ENCODE results near the gene CHURC1.

DNA sequence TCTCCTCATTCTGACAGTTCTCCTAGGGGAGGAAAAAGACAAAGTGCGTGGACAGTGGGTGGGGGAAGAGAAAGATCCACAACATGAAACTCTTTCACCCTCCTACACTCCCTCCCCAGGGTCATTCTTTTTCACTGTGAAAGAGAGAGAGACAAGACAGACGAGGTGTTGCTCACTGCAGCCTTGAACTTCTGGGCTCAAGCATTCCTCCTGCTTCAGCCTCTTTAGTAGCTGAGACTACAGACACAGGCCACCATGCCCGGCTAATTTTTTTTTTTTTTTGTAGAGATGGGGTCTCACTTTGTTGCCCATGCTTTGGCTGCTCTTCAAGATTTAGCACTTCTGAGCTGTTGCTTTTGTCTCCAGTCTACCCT lies 25.5 kb downstream of the CHURC1 start:
- TF ChIP-seq, protein P1, sequence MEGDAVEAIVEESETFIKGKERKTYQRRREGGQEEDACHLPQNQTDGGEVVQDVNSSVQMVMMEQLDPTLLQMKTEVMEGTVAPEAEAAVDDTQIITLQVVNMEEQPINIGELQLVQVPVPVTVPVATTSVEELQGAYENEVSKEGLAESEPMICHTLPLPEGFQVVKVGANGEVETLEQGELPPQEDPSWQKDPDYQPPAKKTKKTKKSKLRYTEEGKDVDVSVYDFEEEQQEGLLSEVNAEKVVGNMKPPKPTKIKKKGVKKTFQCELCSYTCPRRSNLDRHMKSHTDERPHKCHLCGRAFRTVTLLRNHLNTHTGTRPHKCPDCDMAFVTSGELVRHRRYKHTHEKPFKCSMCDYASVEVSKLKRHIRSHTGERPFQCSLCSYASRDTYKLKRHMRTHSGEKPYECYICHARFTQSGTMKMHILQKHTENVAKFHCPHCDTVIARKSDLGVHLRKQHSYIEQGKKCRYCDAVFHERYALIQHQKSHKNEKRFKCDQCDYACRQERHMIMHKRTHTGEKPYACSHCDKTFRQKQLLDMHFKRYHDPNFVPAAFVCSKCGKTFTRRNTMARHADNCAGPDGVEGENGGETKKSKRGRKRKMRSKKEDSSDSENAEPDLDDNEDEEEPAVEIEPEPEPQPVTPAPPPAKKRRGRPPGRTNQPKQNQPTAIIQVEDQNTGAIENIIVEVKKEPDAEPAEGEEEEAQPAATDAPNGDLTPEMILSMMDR (conservative IDR thresholded peaks at IDR 0.05; ENCODE audit: low read depth in 2 of 2): no peak
- TF ChIP-seq CREB1 (CRISPR knock-in tag; IDR thresholded peaks at IDR 0.05; ENCODE audit: low read depth) (no peak), EZH2phosphoT487 (IDR thresholded peaks at IDR 0.05; ENCODE audit: unreplicated experiment) (no peak), POLR2AphosphoS5 (IDR thresholded peaks at IDR 0.05; ENCODE audit: low read depth) (no peak), ZNF114 (CRISPR knock-in tag; IDR thresholded peaks at IDR 0.05) (no peak), JUNB (IDR thresholded peaks at IDR 0.05; ENCODE audit: unreplicated experiment) (no peak), EZH2 (IDR thresholded peaks at IDR 0.05; ENCODE audit: low read depth, unreplicated experiment) (no peak), NANOG (IDR thresholded peaks at IDR 0.05; ENCODE audit: borderline replicate concordance) (no peak), ZNF331 (CRISPR knock-in tag; IDR thresholded peaks at IDR 0.05; ENCODE audit: low read depth) (no peak), STAT1 (IDR thresholded peaks at IDR 0.05; ENCODE audit: unreplicated experiment) (no peak)
- TF ChIP-seq, protein P2, sequence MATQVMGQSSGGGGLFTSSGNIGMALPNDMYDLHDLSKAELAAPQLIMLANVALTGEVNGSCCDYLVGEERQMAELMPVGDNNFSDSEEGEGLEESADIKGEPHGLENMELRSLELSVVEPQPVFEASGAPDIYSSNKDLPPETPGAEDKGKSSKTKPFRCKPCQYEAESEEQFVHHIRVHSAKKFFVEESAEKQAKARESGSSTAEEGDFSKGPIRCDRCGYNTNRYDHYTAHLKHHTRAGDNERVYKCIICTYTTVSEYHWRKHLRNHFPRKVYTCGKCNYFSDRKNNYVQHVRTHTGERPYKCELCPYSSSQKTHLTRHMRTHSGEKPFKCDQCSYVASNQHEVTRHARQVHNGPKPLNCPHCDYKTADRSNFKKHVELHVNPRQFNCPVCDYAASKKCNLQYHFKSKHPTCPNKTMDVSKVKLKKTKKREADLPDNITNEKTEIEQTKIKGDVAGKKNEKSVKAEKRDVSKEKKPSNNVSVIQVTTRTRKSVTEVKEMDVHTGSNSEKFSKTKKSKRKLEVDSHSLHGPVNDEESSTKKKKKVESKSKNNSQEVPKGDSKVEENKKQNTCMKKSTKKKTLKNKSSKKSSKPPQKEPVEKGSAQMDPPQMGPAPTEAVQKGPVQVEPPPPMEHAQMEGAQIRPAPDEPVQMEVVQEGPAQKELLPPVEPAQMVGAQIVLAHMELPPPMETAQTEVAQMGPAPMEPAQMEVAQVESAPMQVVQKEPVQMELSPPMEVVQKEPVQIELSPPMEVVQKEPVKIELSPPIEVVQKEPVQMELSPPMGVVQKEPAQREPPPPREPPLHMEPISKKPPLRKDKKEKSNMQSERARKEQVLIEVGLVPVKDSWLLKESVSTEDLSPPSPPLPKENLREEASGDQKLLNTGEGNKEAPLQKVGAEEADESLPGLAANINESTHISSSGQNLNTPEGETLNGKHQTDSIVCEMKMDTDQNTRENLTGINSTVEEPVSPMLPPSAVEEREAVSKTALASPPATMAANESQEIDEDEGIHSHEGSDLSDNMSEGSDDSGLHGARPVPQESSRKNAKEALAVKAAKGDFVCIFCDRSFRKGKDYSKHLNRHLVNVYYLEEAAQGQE (IDR thresholded peaks at IDR 0.05; ENCODE audit: unreplicated experiment): no peak
- TF ChIP-seq, protein P3, sequence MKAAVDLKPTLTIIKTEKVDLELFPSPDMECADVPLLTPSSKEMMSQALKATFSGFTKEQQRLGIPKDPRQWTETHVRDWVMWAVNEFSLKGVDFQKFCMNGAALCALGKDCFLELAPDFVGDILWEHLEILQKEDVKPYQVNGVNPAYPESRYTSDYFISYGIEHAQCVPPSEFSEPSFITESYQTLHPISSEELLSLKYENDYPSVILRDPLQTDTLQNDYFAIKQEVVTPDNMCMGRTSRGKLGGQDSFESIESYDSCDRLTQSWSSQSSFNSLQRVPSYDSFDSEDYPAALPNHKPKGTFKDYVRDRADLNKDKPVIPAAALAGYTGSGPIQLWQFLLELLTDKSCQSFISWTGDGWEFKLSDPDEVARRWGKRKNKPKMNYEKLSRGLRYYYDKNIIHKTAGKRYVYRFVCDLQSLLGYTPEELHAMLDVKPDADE (IDR thresholded peaks at IDR 0.05): no peak
- TF ChIP-seq, protein P4, sequence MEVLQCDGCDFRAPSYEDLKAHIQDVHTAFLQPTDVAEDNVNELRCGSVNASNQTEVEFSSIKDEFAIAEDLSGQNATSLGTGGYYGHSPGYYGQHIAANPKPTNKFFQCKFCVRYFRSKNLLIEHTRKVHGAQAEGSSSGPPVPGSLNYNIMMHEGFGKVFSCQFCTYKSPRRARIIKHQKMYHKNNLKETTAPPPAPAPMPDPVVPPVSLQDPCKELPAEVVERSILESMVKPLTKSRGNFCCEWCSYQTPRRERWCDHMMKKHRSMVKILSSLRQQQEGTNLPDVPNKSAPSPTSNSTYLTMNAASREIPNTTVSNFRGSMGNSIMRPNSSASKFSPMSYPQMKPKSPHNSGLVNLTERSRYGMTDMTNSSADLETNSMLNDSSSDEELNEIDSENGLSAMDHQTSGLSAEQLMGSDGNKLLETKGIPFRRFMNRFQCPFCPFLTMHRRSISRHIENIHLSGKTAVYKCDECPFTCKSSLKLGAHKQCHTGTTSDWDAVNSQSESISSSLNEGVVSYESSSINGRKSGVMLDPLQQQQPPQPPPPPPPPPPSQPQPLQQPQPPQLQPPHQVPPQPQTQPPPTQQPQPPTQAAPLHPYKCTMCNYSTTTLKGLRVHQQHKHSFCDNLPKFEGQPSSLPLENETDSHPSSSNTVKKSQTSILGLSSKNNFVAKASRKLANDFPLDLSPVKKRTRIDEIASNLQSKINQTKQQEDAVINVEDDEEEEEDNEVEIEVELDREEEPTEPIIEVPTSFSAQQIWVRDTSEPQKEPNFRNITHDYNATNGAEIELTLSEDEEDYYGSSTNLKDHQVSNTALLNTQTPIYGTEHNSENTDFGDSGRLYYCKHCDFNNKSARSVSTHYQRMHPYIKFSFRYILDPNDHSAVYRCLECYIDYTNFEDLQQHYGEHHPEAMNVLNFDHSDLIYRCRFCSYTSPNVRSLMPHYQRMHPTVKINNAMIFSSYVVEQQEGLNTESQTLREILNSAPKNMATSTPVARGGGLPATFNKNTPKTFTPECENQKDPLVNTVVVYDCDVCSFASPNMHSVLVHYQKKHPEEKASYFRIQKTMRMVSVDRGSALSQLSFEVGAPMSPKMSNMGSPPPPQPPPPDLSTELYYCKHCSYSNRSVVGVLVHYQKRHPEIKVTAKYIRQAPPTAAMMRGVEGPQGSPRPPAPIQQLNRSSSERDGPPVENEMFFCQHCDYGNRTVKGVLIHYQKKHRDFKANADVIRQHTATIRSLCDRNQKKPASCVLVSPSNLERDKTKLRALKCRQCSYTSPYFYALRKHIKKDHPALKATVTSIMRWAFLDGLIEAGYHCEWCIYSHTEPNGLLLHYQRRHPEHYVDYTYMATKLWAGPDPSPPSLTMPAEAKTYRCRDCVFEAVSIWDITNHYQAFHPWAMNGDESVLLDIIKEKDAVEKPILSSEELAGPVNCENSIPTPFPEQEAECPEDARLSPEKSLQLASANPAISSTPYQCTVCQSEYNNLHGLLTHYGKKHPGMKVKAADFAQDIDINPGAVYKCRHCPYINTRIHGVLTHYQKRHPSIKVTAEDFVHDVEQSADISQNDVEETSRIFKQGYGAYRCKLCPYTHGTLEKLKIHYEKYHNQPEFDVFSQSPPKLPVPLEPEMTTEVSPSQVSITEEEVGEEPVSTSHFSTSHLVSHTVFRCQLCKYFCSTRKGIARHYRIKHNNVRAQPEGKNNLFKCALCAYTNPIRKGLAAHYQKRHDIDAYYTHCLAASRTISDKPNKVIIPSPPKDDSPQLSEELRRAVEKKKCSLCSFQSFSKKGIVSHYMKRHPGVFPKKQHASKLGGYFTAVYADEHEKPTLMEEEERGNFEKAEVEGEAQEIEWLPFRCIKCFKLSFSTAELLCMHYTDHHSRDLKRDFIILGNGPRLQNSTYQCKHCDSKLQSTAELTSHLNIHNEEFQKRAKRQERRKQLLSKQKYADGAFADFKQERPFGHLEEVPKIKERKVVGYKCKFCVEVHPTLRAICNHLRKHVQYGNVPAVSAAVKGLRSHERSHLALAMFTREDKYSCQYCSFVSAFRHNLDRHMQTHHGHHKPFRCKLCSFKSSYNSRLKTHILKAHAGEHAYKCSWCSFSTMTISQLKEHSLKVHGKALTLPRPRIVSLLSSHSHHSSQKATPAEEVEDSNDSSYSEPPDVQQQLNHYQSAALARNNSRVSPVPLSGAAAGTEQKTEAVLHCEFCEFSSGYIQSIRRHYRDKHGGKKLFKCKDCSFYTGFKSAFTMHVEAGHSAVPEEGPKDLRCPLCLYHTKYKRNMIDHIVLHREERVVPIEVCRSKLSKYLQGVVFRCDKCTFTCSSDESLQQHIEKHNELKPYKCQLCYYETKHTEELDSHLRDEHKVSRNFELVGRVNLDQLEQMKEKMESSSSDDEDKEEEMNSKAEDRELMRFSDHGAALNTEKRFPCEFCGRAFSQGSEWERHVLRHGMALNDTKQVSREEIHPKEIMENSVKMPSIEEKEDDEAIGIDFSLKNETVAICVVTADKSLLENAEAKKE (CRISPR knock-in tag; IDR thresholded peaks at IDR 0.05): no peak
